ENCODE measurements around the gene CLC. TPM values are rescaled to one million over a fixed set of nuclear protein-coding genes. Genes with fewer than 3 reads are reported as not detected.

The CLC gene
- total and polyA plus RNA-seq, 2 of the 13 experiments (the other 11 are each of a cell fraction or from before 2014, with no cell fraction given) = not detected

DNA sequence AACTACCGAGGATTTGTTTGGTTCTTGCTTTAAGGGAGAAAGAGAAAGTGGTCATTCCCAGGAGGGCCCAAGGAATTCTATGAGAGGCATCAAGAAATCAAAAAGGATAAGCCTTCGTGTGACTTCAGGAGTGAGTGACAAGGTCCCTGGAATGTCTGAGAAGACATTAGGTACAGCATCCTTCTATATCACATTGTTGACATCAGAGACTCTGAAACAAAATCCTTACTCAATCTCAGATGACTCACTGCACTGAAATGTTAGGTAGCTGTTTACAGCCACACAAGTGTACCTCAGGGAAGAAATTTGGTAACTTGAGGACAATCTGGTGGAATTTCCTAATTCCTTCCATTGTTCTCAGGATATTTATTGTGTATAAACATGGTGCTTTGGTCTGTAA, 41.4 kb downstream of the CLC start (continued):
- TF ChIP-seq FOSL1 (CRISPR knock-in tag; IDR thresholded peaks at IDR 0.05; ENCODE audit: borderline replicate concordance) (peak; percentile 80), FOXO1 (CRISPR knock-in tag; IDR thresholded peaks at IDR 0.05) (peak; percentile 43; the same call in 1 of the 2 replicates), CBX2 (IDR thresholded peaks at IDR 0.05; ENCODE audit: low read depth, low read length) (no peak), CBX2 (CRISPR knock-in tag; IDR thresholded peaks at IDR 0.05; ENCODE audit: low read depth) (no peak), ZMAT3 (CRISPR knock-in tag; conservative IDR thresholded peaks at IDR 0.05) (no peak), ZNF766 (CRISPR knock-in tag; IDR thresholded peaks at IDR 0.05; ENCODE audit: borderline replicate concordance) (no peak), ZNF639 (CRISPR knock-in tag; conservative IDR thresholded peaks at IDR 0.05) (no peak), TARDBP (CRISPR knock-in tag; IDR thresholded peaks at IDR 0.05) (no peak), TCF7L2 (IDR thresholded peaks at IDR 0.05; ENCODE audit: low read depth, low read length) (no peak), FOSL2 (CRISPR knock-in tag; IDR thresholded peaks at IDR 0.05) (peak; percentile 90), ZNF615 (CRISPR knock-in tag; IDR thresholded peaks at IDR 0.05; ENCODE audit: borderline replicate concordance) (no peak), HDAC2 (CRISPR knock-in tag; IDR thresholded peaks at IDR 0.05) (no peak), ZNF10 (CRISPR knock-in tag; IDR thresholded peaks at IDR 0.05; ENCODE audit: borderline replicate concordance, low read depth) (no peak), EP300 (IDR thresholded peaks at IDR 0.05; ENCODE audit: low read depth in 2 of 2, low read length in 2 of 2) (0 out of 4 replicates have a peak, but pooled peaks of 1 of the 2 experiments have one; percentile 25), EP300 (CRISPR knock-in tag; IDR thresholded peaks at IDR 0.05; ENCODE audit: borderline replicate concordance) (no peak), ZNF124 (CRISPR knock-in tag; IDR thresholded peaks at IDR 0.05) (no peak), ZNF282 (IDR thresholded peaks at IDR 0.05; ENCODE audit: partially characterized antibody) (no peak), NFKB2 (CRISPR knock-in tag; IDR thresholded peaks at IDR 0.05; ENCODE audit: borderline replicate concordance) (no peak), ZUFSP (CRISPR knock-in tag; IDR thresholded peaks at IDR 0.05; ENCODE audit: borderline replicate concordance) (no peak), CEBPG (CRISPR knock-in tag; IDR thresholded peaks at IDR 0.05) (0 out of 2 replicates have a peak, but pooled peaks have one; percentile 8), ZNF136 (CRISPR knock-in tag; IDR thresholded peaks at IDR 0.05; ENCODE audit: low read depth) (no peak), RBM39 (IDR thresholded peaks at IDR 0.05; ENCODE audit: low read depth, low read length, poor library complexity, severe bottlenecking) (no peak), ATF3 (CRISPR knock-in tag; IDR thresholded peaks at IDR 0.05) (peak; percentile 56; the same call in 1 of the 2 replicates), SOX13 (IDR thresholded peaks at IDR 0.05) (no peak), SOX13 (CRISPR knock-in tag; conservative IDR thresholded peaks at IDR 0.05 in 1 of 2, IDR thresholded peaks at IDR 0.05 in 1 of 2) (peak in 1 of 2 experiments; percentile 77; a peak in 1 of 4 replicates)
- TF ChIP-seq, protein P1, sequence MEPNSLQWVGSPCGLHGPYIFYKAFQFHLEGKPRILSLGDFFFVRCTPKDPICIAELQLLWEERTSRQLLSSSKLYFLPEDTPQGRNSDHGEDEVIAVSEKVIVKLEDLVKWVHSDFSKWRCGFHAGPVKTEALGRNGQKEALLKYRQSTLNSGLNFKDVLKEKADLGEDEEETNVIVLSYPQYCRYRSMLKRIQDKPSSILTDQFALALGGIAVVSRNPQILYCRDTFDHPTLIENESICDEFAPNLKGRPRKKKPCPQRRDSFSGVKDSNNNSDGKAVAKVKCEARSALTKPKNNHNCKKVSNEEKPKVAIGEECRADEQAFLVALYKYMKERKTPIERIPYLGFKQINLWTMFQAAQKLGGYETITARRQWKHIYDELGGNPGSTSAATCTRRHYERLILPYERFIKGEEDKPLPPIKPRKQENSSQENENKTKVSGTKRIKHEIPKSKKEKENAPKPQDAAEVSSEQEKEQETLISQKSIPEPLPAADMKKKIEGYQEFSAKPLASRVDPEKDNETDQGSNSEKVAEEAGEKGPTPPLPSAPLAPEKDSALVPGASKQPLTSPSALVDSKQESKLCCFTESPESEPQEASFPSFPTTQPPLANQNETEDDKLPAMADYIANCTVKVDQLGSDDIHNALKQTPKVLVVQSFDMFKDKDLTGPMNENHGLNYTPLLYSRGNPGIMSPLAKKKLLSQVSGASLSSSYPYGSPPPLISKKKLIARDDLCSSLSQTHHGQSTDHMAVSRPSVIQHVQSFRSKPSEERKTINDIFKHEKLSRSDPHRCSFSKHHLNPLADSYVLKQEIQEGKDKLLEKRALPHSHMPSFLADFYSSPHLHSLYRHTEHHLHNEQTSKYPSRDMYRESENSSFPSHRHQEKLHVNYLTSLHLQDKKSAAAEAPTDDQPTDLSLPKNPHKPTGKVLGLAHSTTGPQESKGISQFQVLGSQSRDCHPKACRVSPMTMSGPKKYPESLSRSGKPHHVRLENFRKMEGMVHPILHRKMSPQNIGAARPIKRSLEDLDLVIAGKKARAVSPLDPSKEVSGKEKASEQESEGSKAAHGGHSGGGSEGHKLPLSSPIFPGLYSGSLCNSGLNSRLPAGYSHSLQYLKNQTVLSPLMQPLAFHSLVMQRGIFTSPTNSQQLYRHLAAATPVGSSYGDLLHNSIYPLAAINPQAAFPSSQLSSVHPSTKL (CRISPR knock-in tag; IDR thresholded peaks at IDR 0.05) = peak; percentile 59; the same call in 1 of the 2 replicates
